Lung (tissue), 12 donors: ENCODE results near the gene RBP3. TPM values are rescaled to one million over a fixed set of nuclear protein-coding genes. Genes with fewer than 3 reads are reported as not detected.

Experiments used
- ATAC-seq: fragments of 200-7000 bp; cut with Tn5 transposase; one replicate; pipeline ENCODE4 v1.9.1; 2020; ENCODE audit warnings: moderate number of reproducible peaks; ENCODE audit not compliant: insufficient read depth, low FRiP score
- DNase-seq, 3 donors: peaks; one replicate each; pipeline ENCODE4 v3.0.0-alpha.2; 2013 to 2017
- H3K27ac ChIP-seq, 2 donors: one replicate each; pipeline ENCODE4 v1.5.1; 2013; ENCODE audit warnings: mild to moderate bottlenecking in 2 of 2, moderate library complexity in 2 of 2, control low read depth in 1 of 2, inconsistent platforms in 1 of 2, low read depth in 1 of 2, low read length in 1 of 2
- H3K27me3 ChIP-seq, 3 donors: one replicate each; pipeline ENCODE4 v1.5.1; 2013; ENCODE audit warnings: low read length in 2 of 3; ENCODE audit not compliant: control insufficient read depth in 3 of 3, insufficient read depth in 3 of 3
- H3K36me3 ChIP-seq, 4 donors: one replicate each; pipeline ENCODE4 v1.5.1; 2013; ENCODE audit warnings: low read length in 4 of 4, mild to moderate bottlenecking in 1 of 4, moderate library complexity in 1 of 4; ENCODE audit not compliant: control insufficient read depth in 4 of 4, insufficient read depth in 4 of 4
- H3K4me1 ChIP-seq, 5 donors: one replicate each; pipeline ENCODE4 v1.5.1; 2013; ENCODE audit warnings: low read length in 5 of 5, mild to moderate bottlenecking in 2 of 5, moderate library complexity in 1 of 5; ENCODE audit not compliant: control insufficient read depth in 5 of 5, insufficient read depth in 5 of 5
- H3K4me3 ChIP-seq: one replicate; pipeline ENCODE4 v1.5.1; 2013; ENCODE audit warnings: mild to moderate bottlenecking, control low read depth, moderate library complexity
- H3K9ac ChIP-seq, 2 donors: one replicate each; pipeline ENCODE4 v1.5.1; 2013; ENCODE audit warnings: low read length in 2 of 2, control low read depth in 1 of 2; ENCODE audit not compliant: insufficient read depth in 1 of 2
- H3K9me3 ChIP-seq, 4 donors: one replicate each; pipeline ENCODE4 v1.5.1; 2013; ENCODE audit warnings: low read length in 3 of 4, mild to moderate bottlenecking in 1 of 4, moderate library complexity in 1 of 4; ENCODE audit not compliant: control insufficient read depth in 4 of 4, insufficient read depth in 3 of 4
- CTCF ChIP-seq: IDR thresholded peaks from 2 replicates; pipeline ENCODE4 v1.5.1; 2012; ENCODE audit warnings: mild to moderate bottlenecking; ENCODE audit errors: control extremely low read depth, extremely low read depth
- WGBS, 2 donors: extraction: QIAGEN DNeasy Blood & Tissue Kit; methylation state at CpG; one replicate each; pipeline ENCODE4 v1.1.7; 2013; 5-methylcytosine and 5-hydroxymethylcytosine counted together
- polyA plus RNA-seq, 2 donors: library from polyadenylated mRNA; stranded (reverse); fragments of 200-250 nt; gene quantifications; one replicate each; pipeline ENCODE4 v1.2.1, GENCODE V29; 2013
- total RNA-seq, 2 donors: library from RNA; depleted of rRNA in 1 of 2; stranded (reverse); fragments of >200 nt in 1 of 2; gene quantifications; one replicate each; pipeline ENCODE4 v1.2.1, GENCODE V29; 2014 to 2021
- donor health status: control.
- donor health status: control.
- donor health status: Bipolar disorder and iron deficiency.
- donor health status: healthy.
- donor health status: DM: yes; HTN: yes; CAD: no.

Gene RBP3
- total and polyA plus RNA-seq, 4 donors: 0.01 TPM; not detected in 3

GRCh38 chr10:47336387-47337134, 11.6 kb upstream of the RBP3 start:
- H3K27ac ChIP-seq: no peak overlapping the region
- peaks cover 0 to 3% (median 0%) of the 10 kb centered on the region in 3 donors for H3K27me3 ChIP-seq
- no peaks in the 10 kb centered on the region for H3K36me3 ChIP-seq
- no peak overlapping the region for H3K9ac ChIP-seq
- no peak for ATAC-seq
- no peak overlapping the region for H3K4me3 ChIP-seq
- WGBS, 2 donors: 76 to 85% methylated on average over 15 of the region's 15 CpGs
- H3K4me1 ChIP-seq: peaks cover 0 to 7% (median 0%) of the 10 kb centered on the region in 5 donors
- H3K9me3 ChIP-seq: peaks cover 0 to 2% (median 0%) of the 10 kb centered on the region in 4 donors
- DNase-seq: peak in 1 of 3 donors; percentile 38
- TF ChIP-seq CTCF: no peak

- WGBS, 2 donors: 61 to 79% methylated on average over 4 of the region's 4 CpGs
- TF ChIP-seq CTCF: no peak
- Histone ChIP-seq H3K4me3 (no peak overlapping the region), H3K9me3 (no peaks in the 10 kb centered on the region), H3K4me1 (peaks cover 0 to 7% (median 0%) of the 10 kb centered on the region in 5 donors), H3K36me3 (no peaks in the 10 kb centered on the region), H3K27me3 (peaks cover 0 to 3% (median 0%) of the 10 kb centered on the region in 3 donors), H3K9ac (no peak overlapping the region), H3K27ac (no peak overlapping the region)
- DNase-seq: peak in 1 of 3 donors; percentile 66
- no peak for ATAC-seq
Measured at GRCh38 chr10:47337310-47337709, 10.9 kb upstream of the RBP3 start.

- no peaks in the 10 kb centered on the region for H3K27me3 ChIP-seq
- H3K9ac ChIP-seq: no peak overlapping the region
- H3K27ac ChIP-seq: no peak overlapping the region
- WGBS, 2 donors: 91 to 92% methylated on average over 8 of the region's 8 CpGs
- no peak for DNase-seq
- no peaks in the 10 kb centered on the region for H3K36me3 ChIP-seq
- peaks cover 0 to 7% (median 0%) of the 10 kb centered on the region in 5 donors for H3K4me1 ChIP-seq
- H3K4me3 ChIP-seq: no peak overlapping the region
- no peak for TF ChIP-seq CTCF
- no peaks in the 10 kb centered on the region for H3K9me3 ChIP-seq
- no peak for ATAC-seq
Measured at GRCh38 chr10:47339186-47339735, 8.9 kb upstream of the RBP3 start.
